HG02759 (cell line): ENCODE data around the gene SHD.
"Not testable (repeated sequence)": the region's sequence is repeated elsewhere in the genome, so short reads cannot be mapped to it uniquely, and the experiment has no call there.

Experiments
- ATAC-seq: cut with Tn5 transposase; IDR thresholded peaks from one replicate; pipeline ENCODE4 v1.9.1; 2021; ENCODE audit warnings: mild to moderate bottlenecking, moderate library complexity; ENCODE audit not compliant: unreplicated experiment

SHD gene

GRCh38 chr19:4266253-4267000, 12.6 kb upstream of the SHD start:
- ATAC-seq: no peak

DNA sequence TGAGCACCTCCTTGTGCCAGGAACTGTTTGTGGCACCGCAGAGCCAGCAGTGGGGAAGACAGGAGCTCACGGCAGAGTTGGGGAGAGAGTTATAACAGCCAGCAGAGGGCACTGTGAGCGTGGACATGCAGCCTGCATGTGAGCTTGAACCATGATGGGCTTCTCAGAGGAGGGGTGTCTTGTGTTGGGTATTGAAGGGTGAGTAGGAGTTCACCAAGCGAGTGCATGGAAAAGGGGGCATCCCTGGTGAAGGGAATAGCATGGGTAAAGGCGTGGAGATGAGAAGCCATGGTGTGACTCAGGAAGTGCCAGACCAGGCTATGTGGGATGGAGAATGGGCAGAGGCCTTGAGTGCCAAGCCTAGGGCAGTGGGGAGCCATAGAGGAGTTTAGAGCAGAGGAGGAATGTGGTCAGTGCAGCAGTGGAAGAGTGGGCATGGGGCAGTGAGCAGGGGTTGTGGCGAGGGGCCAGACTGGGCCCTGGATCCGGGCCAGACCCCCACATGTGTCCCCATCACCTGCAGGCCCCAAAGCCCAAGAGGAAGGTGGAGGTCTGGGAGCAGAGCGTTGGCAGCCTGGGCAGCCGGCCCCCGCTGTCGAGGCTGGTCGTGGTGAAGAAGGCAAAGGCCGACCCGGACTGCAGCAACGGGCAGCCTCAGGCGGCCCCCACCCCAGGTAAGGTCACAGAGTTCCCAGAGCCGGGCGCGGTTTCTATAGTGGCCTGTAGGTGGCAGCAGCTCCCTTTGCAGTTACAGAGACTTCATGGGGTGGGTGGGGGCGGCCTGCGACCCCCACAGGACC, 11.8 kb upstream of the SHD start:
- ATAC-seq: no peak

GRCh38 chr19:4267901-4268815, 10.9 kb upstream of the SHD start:
- no peak for ATAC-seq

DNA sequence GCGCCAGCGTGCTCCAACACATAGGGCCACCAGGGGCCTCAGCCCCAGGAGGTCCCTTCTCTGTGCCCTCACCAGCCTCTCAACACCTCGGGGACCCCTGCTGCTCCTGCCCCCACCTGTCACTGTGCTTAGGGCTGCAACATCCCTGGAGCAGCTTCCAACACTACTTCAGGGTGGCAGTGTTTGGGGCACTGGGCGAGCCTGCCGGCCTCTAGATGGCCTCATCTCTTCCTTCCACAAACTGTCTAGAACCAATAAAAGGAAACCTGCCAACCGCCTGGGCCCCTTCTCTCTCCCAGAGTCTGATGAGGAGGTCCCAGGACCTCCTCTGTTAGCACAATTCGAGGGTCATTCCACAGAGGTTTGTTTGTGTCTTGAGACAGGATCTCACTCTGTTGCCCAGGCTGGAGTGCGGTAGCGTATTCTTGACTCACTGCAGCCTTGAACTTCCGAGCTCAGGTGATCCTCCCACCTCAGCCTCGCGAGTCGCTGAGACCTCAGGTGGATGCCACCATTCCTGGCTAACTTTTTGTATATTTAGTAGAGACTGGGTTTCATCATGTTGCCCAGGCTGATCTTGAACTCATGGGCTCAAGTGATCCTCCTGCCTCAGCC, 10.1 kb upstream of the SHD start:
- ATAC-seq: no peak

- ATAC-seq: no peak
These were observed 6.2 kb upstream of the SHD start for GRCh38 chr19:4272894-4273293.

- ATAC-seq: not testable (repeated sequence)
These were observed 4.8 kb upstream of the SHD start for GRCh38 chr19:4274321-4274686.

- no peak for ATAC-seq
These were observed 1.8 kb upstream of the SHD start for GRCh38 chr19:4277191-4277696.

DNA sequence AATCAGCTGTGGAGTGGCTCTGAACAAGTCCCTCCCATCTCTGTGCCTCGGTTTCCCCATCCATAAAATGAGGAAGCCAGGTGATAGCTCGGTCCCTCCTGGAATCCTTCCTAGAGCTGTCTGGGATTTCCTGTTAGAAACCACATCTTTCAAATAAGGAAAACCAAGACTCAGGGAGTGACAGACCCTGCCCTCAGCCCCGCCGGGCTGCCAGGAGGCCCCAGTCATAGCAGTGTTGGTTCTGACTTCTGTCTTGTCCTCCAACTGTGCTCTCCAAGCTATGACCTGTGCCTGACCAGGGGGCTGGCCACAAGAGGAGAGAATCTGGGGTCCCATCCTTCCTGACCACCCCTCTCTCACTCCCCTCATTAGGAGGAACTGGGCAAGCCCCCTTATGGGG, 1.1 kb upstream of the SHD start:
- ATAC-seq: no peak

- no peak for ATAC-seq
These were observed 132 bp downstream of the SHD start for GRCh38 chr19:4279267-4279529.

DNA sequence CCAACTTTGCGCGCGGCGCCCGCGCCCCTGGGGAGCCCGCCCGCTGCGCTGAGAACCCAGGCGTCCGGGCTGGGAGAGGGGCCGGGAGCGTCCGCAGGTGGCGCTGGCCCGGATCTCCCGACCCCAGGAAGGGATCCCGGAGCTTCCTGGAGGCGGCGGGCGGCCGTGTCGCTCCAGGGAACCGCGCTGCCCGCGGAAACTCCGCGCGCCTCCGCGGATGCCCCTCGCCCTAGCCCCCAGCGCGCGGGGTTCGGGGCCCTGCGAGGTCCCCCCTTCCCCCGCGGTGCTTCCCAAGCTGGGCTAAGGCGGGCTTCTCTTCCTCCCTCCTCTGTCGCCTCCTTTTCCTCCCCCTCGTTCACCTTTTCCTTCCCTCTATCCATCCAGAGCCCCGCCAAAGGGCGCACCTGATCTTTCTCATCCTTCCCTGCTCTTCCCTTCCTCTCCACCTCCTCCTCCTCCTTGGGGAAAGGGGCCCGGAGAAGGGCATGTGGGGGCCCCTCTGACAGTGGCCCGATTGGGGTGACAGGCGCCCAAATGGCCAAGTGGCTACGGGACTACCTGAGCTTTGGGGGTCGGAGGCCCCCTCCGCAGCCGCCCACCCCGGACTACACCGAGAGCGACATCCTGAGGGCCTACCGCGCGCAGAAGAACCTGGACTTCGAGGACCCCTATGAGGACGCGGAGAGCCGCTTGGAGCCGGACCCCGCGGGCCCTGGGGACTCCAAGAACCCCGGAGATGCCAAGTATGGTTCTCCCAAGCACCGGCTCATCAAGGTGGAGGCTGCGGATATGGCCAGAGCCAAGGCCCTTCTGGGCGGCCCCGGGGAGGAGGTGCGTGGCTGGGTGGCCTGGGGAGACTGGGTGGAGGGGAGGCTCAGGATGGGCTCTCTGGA, 710 bp downstream of the SHD start:
- ATAC-seq: no peak

DNA sequence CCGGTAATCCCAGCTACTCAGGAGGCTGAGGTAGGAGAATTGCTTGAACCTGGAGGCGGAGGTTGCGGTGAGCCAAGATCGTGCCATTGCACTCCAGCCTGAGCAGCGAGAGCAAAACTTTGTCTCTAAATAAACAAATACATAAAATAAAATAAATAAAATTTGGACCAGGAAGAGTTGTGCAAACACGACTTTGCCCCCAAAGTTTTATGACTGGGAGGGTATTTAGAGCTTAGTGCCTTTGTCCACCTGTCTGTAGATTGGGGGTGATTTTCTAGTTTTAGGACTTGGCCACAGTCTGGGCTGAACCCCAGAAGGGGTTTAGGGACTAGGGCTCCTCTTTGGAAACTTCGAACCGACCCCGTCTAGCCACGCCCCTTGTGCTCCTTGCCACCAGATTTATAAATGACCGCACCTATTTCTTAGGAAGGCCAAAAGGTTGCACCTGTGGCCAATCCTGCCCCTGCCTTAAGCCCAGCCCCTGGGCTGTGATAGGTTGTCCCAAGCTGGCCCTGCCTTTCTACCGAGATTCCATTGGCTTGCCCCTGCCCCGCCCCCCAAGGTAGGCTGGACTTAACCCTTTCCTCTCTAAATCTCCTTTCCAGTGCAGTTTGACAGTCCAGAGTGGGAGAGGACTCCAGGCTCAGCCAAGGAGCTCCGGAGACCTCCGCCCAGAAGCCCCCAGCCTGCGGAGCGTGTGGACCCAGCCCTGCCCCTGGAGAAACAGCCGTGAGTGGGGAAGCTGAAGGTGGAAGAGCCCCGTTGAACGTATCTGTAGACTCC, 5.3 kb downstream of the SHD start:
- no peak for ATAC-seq

GRCh38 chr19:4284974-4285373, 5.9 kb downstream of the SHD start:
- no peak for ATAC-seq

GRCh38 chr19:4286141-4286540, 7.1 kb downstream of the SHD start:
- not testable (repeated sequence) for ATAC-seq

- no peak for ATAC-seq
These were observed 9.2 kb downstream of the SHD start for GRCh38 chr19:4288091-4288777.

GRCh38 chr19:4291184-4291732, 12.2 kb downstream of the SHD start:
- no peak for ATAC-seq

DNA sequence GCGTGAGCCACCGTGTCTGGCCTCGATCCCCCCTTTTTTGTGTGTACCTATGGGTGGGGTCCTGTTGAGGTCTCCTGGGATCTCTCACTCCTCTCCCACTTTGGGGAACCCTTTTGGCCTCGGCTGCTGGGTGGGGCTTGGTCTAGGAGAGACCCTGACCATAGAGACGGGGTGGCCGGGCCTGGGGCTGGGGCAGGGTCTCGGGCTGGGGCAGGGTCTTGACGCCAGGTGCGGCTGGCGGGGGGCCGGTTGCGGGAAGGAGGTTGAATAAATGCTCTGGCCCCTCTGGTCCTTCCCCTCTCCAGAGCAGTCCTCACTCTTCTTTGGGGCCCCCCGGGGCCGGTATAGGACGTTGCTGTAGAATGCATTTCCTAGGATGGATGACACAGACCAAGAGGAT, 13.4 kb downstream of the SHD start:
- no peak for ATAC-seq

- no peak for ATAC-seq
These were observed 15.3 kb downstream of the SHD start for GRCh38 chr19:4294389-4294788.
